MG63 (cell line): ENCODE data around the gene GLP2R. TPM values are rescaled to one million over a fixed set of nuclear protein-coding genes. Genes with fewer than 3 reads are reported as not detected.

Source experiments
- DNase-seq: peaks from one replicate; pipeline ENCODE4 v3.0.0-alpha.2; 2020
- H3K27me3 ChIP-seq: fragments of 250-450 bp; sonication (Bioruptor Pico); 2 replicates; pipeline ENCODE4 v1.5.1; 2020; ENCODE audit warnings: mild to moderate bottlenecking, moderate library complexity
- H3K36me3 ChIP-seq: fragments of 250-450 bp; sonication (Bioruptor Pico); 2 replicates; pipeline ENCODE4 v1.5.1; 2020; ENCODE audit warnings: mild to moderate bottlenecking, moderate library complexity
- H3K4me3 ChIP-seq: fragments of 250-450 bp; sonication (Bioruptor Pico); 2 replicates; pipeline ENCODE4 v1.5.1; 2020; ENCODE audit warnings: mild to moderate bottlenecking, moderate library complexity
- H3K9me3 ChIP-seq: fragments of 250-450 bp; sonication (Bioruptor Pico); 2 replicates; pipeline ENCODE4 v1.5.1; 2020; ENCODE audit warnings: mild to moderate bottlenecking, moderate library complexity
- total RNA-seq: library from RNA; depleted of rRNA; stranded (reverse); fragments of >200 nt; shearing (Covaris generic); gene quantifications from 2 replicates; pipeline ENCODE4 v1.2.3, GENCODE V29; 2014; ENCODE audit warnings: low replicate concordance

GLP2R gene
- total RNA-seq, 1 experiment from 2014 or later, result 0.03 TPM

DNA sequence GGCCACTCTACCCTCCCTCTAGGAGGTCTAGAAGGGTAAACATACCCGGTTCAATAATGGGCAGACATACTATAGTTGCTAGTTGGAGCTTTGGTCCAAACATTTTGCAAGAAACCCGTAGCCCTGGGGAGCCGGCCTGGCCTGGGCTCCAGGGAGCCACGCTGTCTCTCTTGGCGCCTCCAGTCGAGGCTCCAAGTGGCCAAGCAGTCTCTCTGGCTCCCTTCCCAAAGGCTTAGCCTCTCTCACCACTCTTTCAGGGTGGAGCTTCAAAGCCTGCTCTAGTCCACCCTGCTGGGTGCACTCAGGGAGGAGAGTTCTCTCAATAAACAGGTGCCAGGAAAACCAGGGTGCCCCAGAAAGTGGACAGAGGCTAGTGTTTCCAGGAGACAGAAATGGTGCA lies 47.1 kb downstream of the GLP2R start:
- Histone ChIP-seq H3K27me3 (no peaks in the 10 kb centered on the region), H3K9me3 (no peaks in the 10 kb centered on the region), H3K4me3 (no peak overlapping the region), H3K36me3 (no peaks in the 10 kb centered on the region)
- DNase-seq, result peak; percentile 85

GRCh38 chr17:9874722-9875121 lies 49.0 kb downstream of the GLP2R start:
- DNase-seq, result no peak
- Histone ChIP-seq H3K36me3 (no peaks in the 10 kb centered on the region), H3K4me3 (no peak overlapping the region), H3K9me3 (no peaks in the 10 kb centered on the region), H3K27me3 (no peaks in the 10 kb centered on the region)

DNA sequence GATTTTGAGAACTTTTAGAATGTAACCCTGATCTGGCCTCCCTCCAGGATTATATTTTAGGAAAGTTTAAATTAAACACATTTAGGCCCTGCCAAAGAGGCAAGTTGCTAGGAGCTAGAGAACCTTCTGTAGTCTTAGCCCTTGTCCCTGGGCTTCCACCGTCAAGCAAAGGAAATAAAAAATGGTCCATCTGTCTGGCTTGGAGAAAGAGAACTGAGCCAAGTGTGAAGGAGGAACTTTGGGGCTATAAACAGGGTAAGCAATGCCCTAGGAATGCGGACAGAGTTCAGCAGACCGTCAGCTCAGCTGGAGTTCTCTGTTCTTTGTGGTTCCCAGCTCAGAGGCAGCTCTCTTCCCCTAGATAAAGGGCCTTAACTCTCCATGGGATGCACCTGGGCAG lies 49.7 kb downstream of the GLP2R start:
- no peaks in the 10 kb centered on the region for H3K27me3 ChIP-seq
- DNase-seq, result peak; percentile 86
- H3K9me3 ChIP-seq, result no peaks in the 10 kb centered on the region
- no peak overlapping the region for H3K4me3 ChIP-seq
- H3K36me3 ChIP-seq, result no peaks in the 10 kb centered on the region

DNA sequence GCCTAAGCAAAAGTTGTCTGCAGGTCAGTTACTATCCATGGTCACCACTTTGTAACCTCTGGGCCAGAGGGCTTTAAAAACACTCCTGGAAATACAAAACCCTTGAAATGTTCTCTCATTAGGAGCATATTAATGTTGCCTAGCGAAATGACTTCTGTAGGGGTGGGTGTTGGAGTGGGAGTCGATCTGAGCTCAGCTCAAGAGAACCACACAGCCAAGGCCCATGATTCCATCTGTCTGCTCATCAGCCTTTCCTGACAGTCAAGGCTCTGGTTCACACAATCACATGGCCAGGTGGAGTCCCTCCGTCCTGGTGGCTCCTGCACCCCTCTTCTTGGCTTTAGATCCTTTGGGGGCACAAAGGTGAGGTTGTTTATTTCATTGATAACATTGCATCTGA lies 52.6 kb downstream of the GLP2R start:
- no peak for DNase-seq
- no peaks in the 10 kb centered on the region for H3K27me3 ChIP-seq
- no peaks in the 10 kb centered on the region for H3K36me3 ChIP-seq
- H3K4me3 ChIP-seq, result no peak overlapping the region
- H3K9me3 ChIP-seq, result peaks cover 11% of the 10 kb centered on the region

GRCh38 chr17:9878786-9879525 lies 53.2 kb downstream of the GLP2R start:
- H3K4me3 ChIP-seq, result no peak overlapping the region
- no peaks in the 10 kb centered on the region for H3K27me3 ChIP-seq
- DNase-seq, result no peak
- no peaks in the 10 kb centered on the region for H3K36me3 ChIP-seq
- H3K9me3 ChIP-seq, result peaks cover 17% of the 10 kb centered on the region

DNA sequence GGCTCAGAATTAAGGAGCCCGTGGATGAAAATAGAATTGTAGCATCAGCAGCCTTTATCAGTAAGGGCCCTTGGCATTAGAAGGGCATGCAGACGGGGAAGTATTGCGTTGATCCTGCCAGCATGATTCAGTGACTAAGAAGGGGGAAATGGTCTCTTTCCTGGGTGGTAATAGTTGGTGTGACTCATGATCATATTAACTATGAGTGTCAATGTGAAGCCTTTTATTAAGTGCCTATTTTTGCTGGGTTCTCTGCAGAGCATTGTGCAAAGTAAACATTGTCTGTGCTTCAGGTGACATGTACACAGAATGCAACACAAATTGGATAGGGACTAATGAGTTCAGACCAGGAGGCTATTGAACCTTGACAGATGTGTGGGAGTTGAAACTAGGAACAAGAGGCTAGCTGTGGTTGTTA lies 54.9 kb downstream of the GLP2R start:
- DNase-seq, result peak; percentile 75
- no peaks in the 10 kb centered on the region for H3K27me3 ChIP-seq

GRCh38 chr17:9883451-9883850 lies 57.7 kb downstream of the GLP2R start:
- no peak for DNase-seq
- H3K4me3 ChIP-seq, result no peak overlapping the region

More for the DNA sequence above, 54.9 kb downstream of the GLP2R start:
- Histone ChIP-seq H3K4me3 (no peak overlapping the region), H3K36me3 (no peaks in the 10 kb centered on the region), H3K9me3 (peaks cover 28% of the 10 kb centered on the region)

GRCh38 chr17:9886141-9886930 lies 60.6 kb downstream of the GLP2R start:
- no peak overlapping the region for H3K4me3 ChIP-seq

More at GRCh38 chr17:9883451-9883850, 57.7 kb downstream of the GLP2R start:
- Histone ChIP-seq H3K36me3 (no peaks in the 10 kb centered on the region), H3K27me3 (no peaks in the 10 kb centered on the region), H3K9me3 (peaks cover 28% of the 10 kb centered on the region)

GRCh38 chr17:9887508-9887907 lies 61.8 kb downstream of the GLP2R start:
- no peak for DNase-seq
- Histone ChIP-seq H3K36me3 (no peaks in the 10 kb centered on the region), H3K9me3 (peaks cover 22% of the 10 kb centered on the region), H3K4me3 (no peak overlapping the region), H3K27me3 (no peaks in the 10 kb centered on the region)

More at GRCh38 chr17:9886141-9886930, 60.6 kb downstream of the GLP2R start:
- Histone ChIP-seq H3K36me3 (no peaks in the 10 kb centered on the region), H3K9me3 (peaks cover 28% of the 10 kb centered on the region), H3K27me3 (no peaks in the 10 kb centered on the region)
- DNase-seq, result no peak

DNA sequence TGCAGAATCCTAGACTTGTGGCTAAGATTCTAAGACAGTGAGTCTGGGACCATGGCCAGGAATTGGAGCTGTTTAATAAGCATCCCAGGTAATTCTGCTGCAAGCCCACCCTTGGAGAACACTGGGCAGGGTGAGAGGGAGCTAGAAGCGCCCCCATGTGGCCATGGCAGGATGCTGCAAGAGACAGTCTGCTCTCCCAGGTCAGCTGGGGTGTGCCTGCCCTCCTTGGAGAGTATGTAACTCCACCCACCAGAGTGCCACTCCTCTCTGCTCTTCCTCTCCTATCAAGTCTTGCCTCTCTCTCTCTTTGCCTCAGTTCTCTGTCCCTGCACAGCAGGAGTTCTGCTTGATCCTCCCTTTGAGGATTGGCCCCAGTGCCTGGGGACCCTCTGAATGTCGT lies 64.4 kb downstream of the GLP2R start:
- DNase-seq, result peak; percentile 39
- no peaks in the 10 kb centered on the region for H3K27me3 ChIP-seq
- peaks cover 2% of the 10 kb centered on the region for H3K9me3 ChIP-seq
- H3K4me3 ChIP-seq, result no peak overlapping the region
- H3K36me3 ChIP-seq, result no peaks in the 10 kb centered on the region

- Histone ChIP-seq H3K9me3 (no peaks in the 10 kb centered on the region; the same call in 1 of the 2 replicates), H3K36me3 (no peaks in the 10 kb centered on the region), H3K4me3 (no peak overlapping the region), H3K27me3 (no peaks in the 10 kb centered on the region)
- DNase-seq, result no peak
These were observed 67.8 kb downstream of the GLP2R start for GRCh38 chr17:9893411-9894012.

- Histone ChIP-seq H3K27me3 (no peaks in the 10 kb centered on the region), H3K36me3 (no peaks in the 10 kb centered on the region), H3K4me3 (no peak overlapping the region), H3K9me3 (no peaks in the 10 kb centered on the region; the same call in 1 of the 2 replicates)
- no peak for DNase-seq
These were observed 68.5 kb downstream of the GLP2R start for GRCh38 chr17:9894231-9894630.

DNA sequence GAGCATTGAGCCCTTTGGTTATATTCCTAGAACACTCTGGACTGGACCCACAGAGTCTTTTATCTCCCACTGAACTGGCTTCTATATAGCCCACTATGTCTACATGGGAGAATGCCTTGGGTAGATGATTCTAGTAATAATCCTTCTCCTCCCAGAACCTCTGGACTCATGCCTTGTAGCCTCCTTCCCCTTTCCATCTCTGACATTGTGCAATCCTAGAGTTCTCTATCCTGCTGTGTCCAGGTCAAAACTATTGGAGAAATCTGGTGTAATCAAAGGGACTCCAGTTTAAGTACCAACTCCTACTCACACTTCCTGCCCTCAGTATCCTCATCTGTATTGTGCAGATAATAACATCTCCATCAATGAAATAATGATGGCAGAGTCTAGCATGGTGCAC lies 70.2 kb downstream of the GLP2R start:
- no peak overlapping the region for H3K4me3 ChIP-seq
- H3K27me3 ChIP-seq, result no peaks in the 10 kb centered on the region
- DNase-seq, result no peak
- H3K36me3 ChIP-seq, result no peaks in the 10 kb centered on the region
- no peaks in the 10 kb centered on the region; the same call in 1 of the 2 replicates for H3K9me3 ChIP-seq

- no peak for DNase-seq
- H3K27me3 ChIP-seq, result no peaks in the 10 kb centered on the region
- no peaks in the 10 kb centered on the region for H3K36me3 ChIP-seq
- no peaks in the 10 kb centered on the region; the same call in 1 of the 2 replicates for H3K9me3 ChIP-seq
- no peak overlapping the region for H3K4me3 ChIP-seq
These were observed 71.7 kb downstream of the GLP2R start for GRCh38 chr17:9897372-9897968.

DNA sequence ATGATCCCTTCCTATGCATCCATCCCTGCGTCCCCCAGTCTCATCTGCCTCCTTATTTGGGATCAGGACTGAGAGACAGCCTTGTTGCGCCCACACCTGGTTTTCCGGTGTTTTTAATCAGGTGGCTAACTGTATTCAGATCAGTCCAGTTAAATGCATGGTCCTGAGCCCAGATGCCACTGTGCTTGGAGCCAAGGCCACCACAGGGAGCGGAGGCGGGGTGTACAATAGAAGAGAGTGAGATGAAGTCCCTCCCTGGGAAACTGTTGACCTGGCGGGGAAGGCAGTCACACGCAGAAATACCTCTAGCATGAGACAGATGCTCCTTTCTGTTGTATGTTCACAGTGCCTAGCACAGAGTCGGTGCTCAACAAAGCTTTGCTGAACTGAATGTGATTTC lies 73.1 kb downstream of the GLP2R start:
- no peaks in the 10 kb centered on the region for H3K36me3 ChIP-seq
- H3K27me3 ChIP-seq, result no peaks in the 10 kb centered on the region
- no peaks in the 10 kb centered on the region for H3K9me3 ChIP-seq

GRCh38 chr17:9899280-9900043 lies 73.7 kb downstream of the GLP2R start:
- H3K27me3 ChIP-seq, result no peaks in the 10 kb centered on the region
- no peak overlapping the region for H3K4me3 ChIP-seq
- H3K9me3 ChIP-seq, result no peaks in the 10 kb centered on the region
- no peak for DNase-seq
- H3K36me3 ChIP-seq, result no peaks in the 10 kb centered on the region

More for the DNA sequence above, 73.1 kb downstream of the GLP2R start:
- DNase-seq, result no peak
- H3K4me3 ChIP-seq, result no peak overlapping the region
